Ishikawa (cell line): Measurements from ENCODE around the gene PRC1.

Experiments used
- EGR1 ChIP-seq: IDR thresholded peaks from 2 replicates; pipeline ENCODE4 v1.6.1; 2012
- MAX ChIP-seq: IDR thresholded peaks from 2 replicates; pipeline ENCODE4 v1.6.1; 2012
- TCF12 ChIP-seq: IDR thresholded peaks from 2 replicates; pipeline ENCODE4 v1.6.1; 2012; ENCODE audit warnings: low read depth
- ZBTB7A ChIP-seq: IDR thresholded peaks from 2 replicates; pipeline ENCODE4 v1.6.1; 2012; ENCODE audit warnings: low read depth

- no peak for TF ChIP-seq EGR1
- TF ChIP-seq MAX = no peak
- no peak for TF ChIP-seq ZBTB7A
- no peak for TF ChIP-seq TCF12
Observed at GRCh38 chr15:90929246-90930019, 64.9 kb downstream of the PRC1 start.
